LNCaP clone FGC (cell line): Measurements from ENCODE around the gene PRKAG2.

Experiments used
- DNase-seq: peaks from one replicate; pipeline ENCODE4 v3.0.0-alpha.2; 2011; ENCODE audit warnings: low read depth
- H3K4me3 ChIP-seq: 2 replicates; pipeline ENCODE4 v1.5.1; 2011; ENCODE audit warnings: mild to moderate bottlenecking, low read depth, low read length, control low read depth
- CTCF ChIP-seq: IDR thresholded peaks from 2 replicates; pipeline ENCODE4 v1.5.1; 2012; ENCODE audit warnings: mild to moderate bottlenecking; ENCODE audit not compliant: control insufficient read depth, insufficient read depth; ENCODE audit errors: extremely low read depth

Gene PRKAG2

GRCh38 chr7:151731022-151731441, 145.9 kb downstream of the PRKAG2 start:
- no peak for DNase-seq
- H3K4me3 ChIP-seq: no peak overlapping the region
- no peak for TF ChIP-seq CTCF

GRCh38 chr7:151730591-151730990, 146.3 kb downstream of the PRKAG2 start:
- no peak overlapping the region for H3K4me3 ChIP-seq
- DNase-seq: no peak
- TF ChIP-seq CTCF: no peak

DNA sequence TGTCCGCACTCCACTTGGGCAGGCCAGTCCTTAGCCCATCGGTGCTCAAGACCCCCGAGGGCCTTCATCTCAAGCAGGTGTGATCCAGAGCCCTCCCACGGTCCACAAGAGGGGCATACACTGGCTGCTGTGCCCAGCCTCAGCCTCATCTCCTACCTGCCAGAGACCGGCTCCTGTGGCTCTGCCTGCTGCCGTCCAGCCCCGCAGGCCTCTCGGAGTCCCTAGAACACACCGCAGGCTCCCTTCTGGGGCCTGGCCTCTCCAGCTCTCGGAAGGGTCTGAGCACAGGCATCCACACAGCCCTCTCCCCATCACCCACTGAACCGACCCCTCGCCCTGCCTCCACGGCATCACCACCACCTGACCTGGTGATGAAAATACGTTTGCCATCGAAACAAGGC, 147.4 kb downstream of the PRKAG2 start:
- TF ChIP-seq CTCF: no peak
- H3K4me3 ChIP-seq: no peak overlapping the region
- DNase-seq: no peak

- DNase-seq: no peak
- H3K4me3 ChIP-seq: no peak overlapping the region
- no peak for TF ChIP-seq CTCF
Observed at GRCh38 chr7:151728746-151729145, 148.2 kb downstream of the PRKAG2 start.

GRCh38 chr7:151728286-151728660, 148.6 kb downstream of the PRKAG2 start:
- TF ChIP-seq CTCF: no peak
- no peak for DNase-seq
- no peak overlapping the region for H3K4me3 ChIP-seq

- H3K4me3 ChIP-seq: no peak overlapping the region
- no peak for DNase-seq
- no peak for TF ChIP-seq CTCF
Observed at GRCh38 chr7:151727579-151728285, 149.2 kb downstream of the PRKAG2 start.

GRCh38 chr7:151726652-151727578, 150.0 kb downstream of the PRKAG2 start:
- TF ChIP-seq CTCF: no peak
- H3K4me3 ChIP-seq: no peak overlapping the region
- DNase-seq: no peak
